ENCODE data around the gene RMP24.
"Not testable (repeated sequence)": the region's sequence is repeated elsewhere in the genome, so short reads cannot be mapped to it uniquely, and the experiment has no call there.

Gene RMP24

DNA sequence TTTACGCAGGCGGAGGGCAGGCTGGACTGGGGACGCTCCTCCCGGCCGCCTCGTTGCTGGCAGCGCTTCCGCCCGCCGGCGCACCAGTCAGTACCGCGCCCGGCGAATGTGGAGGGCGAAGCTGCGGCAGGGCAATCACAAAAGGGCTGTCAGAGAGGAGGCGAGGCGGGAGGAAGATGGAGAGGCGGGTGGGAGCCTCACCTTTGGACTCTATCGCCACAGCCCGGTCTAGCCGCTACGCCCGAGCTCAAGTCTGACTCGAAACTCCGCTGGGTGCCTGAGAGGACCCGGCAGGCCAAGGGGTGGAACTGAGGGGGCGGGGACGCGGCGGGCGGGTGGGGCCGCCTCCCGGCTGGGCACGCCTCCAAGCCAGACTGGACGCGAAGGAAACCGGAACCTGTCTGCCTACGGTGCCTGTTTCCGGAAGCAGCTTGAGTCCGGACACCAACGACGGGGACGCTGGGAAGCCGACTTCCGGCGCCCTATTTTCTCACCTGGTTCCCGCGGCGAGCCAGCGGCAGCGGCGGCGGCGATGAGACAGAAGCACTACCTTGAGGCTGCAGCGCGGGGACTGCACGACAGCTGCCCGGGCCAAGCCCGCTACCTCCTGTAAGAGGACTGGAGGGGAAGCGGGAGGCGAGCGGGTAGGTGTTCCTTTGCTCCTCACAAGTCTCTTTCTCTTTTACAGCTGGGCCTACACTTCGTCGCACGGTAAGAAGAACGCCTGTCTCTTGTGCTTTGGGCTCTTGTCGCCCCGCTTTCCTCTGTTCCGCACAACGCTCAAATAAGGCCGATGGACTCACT is at the start of gene RMP24:
Gene RMP24 (plus strand): TSS at position 483 of the 804 bp plus-strand sequence.
- no peak for FAIRE-seq

DNA sequence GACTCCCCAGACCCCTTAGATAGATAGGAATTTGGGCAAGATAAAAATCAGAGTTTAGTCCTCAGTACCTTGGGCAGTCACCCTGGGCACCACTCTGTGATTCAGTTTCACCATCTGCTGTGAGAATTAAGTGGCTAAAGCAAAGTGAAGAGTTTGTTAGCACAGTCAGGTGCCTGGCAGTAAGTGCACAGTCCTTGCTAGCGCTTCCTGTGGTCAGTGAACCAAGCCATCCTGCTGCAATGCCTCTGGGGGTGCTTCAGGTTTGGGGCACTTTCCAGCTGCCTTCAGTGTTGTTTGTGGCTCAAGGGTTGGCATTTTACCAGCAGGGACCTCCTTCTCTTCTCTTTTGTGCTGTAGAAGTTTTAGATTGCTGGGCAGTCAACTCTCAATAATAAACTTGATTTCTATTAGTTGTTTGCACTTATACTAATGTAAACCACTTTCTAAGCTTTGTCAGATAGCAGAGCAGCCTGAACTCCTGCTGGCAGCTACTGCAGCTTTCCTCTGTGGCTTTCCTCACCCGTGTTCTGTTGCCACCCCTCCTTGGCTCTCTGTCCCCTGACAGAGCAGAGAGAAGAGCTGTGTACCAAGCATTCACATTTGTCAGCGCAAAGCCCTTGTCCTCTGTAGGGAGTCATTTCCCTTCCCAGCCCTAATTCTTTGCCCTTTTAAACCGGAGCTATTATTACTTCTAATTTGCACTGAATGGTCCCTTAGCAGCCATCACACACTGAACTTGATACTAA is 48.4 kb upstream of the RMP24 start:
- FAIRE-seq = no peak

DNA sequence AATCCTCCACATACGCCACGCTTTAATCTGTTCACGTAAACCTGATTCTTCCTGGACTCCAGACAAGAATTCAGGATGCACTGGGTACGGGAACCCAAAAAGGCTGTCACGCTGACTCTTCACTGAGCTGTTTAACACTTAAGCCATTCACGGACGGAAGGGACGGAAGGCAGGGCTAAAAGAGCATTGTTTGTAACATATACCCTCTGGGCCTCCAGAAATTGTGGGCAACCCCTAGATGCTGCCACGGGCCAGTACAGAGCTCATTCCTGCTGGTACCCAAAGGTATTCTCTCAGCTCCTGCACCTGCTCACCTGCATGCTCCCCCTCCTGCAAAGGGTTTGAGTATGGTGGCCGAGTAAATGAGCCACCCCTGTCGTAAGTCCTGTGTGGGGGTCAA is 45.6 kb upstream of the RMP24 start:
- FAIRE-seq = no peak

DNA sequence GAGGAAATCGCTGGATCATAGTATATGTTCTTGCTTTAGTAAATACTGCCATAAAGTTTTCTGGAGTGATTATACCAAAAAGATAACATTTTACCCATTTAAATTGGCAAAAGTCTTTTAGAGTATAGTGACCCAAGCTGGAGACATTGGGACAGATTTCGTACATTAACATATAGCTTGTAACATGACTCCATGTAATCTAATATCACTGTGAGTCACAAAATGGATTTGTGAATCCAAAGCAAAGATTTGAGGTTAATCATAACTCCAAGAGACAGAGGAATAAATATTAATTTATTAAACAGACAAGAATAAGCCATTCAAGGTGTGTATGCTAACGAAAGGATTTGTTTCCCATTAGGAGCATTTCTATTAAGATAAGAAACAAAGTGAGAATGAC is 45.0 kb upstream of the RMP24 start:
- no peak for FAIRE-seq

DNA sequence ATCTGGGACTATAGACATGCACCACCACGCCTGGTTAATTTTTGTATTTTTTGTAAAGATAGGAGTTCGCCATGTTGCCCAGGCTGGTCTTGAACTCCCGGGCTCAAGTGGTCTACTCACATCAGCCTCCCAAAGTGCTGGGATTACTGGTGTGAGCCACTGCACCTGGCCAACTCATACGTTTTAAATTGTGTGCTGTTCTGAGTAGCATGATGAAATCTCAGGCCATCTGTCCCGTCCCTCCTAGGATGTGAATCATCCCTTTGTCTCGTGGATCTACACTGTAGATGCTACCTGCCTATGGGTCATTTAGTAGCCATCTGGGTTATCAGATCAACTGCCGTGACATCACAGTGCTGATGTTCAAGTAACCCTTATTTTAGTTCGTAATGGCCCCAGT is 38.5 kb upstream of the RMP24 start:
- no peak for FAIRE-seq

DNA sequence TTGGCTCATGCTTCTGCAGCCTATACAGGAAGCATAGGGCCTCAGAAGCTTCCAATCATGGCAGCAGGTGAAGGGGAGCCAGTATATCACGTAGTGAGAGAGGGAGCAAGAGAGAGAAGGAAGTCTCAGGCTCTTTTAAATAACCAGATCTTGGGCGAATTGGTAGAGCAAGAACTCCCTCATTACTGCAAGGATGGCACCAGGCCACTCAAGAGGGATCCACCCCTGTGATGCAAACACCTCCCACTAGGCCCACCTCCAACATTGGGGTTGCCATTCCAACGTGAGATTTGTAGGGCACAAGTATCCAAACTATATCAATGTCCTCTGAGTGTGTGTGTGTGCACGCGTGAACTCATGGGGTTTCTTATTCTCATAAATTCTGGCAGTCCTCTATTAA is 37.6 kb upstream of the RMP24 start:
- FAIRE-seq = no peak

DNA sequence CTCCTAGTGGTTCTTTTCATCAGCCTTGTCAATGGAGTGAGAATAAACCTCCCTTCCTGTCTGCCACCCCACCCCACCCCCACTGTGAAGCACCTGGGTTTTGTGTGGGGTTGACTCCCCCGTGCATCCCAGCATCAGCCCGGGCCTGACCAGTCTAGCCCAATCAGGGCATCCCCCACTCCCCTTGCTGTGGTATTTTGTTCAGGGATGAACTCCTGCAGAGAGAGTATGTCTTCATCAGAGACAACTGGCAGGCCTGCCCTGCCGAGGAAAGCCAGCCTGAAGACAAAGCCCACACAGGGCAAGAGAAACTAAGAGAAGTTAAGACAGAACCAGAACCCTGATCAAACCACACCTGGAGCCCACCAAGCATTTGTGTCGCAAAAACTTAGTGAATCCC is 36.7 kb upstream of the RMP24 start:
- no peak for FAIRE-seq

DNA sequence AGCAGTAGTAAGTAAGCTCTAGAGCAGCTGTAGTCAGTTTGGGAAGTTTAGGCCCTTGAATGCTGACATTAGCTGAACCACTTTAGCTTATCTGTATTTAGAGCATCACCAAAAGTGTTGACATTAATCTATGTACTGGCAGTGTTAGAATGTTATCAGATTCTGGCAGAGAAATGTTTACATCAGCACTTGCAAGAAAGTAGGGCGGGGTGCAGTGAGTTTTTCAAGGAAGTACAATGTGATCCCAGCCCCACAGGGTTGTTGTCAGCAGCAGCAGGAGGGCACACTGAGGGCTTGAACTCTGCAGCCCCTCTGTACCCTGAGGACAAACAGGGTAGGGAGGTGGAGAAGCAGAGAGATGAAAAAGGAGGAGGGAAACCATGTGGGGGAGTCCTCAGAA is 35.5 kb upstream of the RMP24 start:
- FAIRE-seq = no peak

DNA sequence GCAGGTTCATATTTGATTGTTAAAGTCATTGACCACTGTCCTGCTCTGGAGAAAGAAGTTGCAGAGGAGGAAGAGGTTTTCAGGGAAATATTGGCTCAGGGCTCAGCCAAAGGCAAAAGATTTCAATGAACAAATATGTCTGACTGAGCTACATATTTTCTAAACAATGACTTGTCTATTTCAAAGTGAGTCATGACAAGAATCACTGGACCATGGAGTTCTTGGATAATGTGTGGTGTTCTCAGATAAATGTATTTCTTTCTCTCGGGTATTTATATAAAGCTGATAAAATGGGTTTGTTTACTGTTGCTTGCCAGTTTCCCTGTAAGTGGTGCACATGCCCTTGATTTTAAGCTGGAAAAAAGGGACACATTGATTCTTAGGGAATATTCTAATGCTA is 34.3 kb upstream of the RMP24 start:
- no peak for FAIRE-seq

DNA sequence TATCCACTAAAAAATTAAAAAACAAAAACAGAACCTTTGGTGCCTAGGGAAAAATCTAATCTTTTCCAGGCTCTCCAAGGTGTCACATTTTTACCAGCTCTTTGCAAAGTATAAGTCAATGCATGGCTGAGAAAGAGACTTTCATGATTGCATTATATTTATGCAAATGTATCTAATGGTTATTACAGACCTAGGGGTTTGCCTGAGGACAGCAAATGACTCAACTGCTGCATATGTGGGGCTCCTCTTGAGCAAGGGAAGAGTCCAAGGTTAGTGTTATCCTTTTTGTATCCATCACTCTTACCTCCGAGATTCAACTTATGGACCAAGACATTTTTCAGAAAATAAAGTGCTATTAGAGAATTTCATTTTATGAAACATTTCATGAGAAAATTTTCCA is 33.9 kb upstream of the RMP24 start:
- no peak for FAIRE-seq

DNA sequence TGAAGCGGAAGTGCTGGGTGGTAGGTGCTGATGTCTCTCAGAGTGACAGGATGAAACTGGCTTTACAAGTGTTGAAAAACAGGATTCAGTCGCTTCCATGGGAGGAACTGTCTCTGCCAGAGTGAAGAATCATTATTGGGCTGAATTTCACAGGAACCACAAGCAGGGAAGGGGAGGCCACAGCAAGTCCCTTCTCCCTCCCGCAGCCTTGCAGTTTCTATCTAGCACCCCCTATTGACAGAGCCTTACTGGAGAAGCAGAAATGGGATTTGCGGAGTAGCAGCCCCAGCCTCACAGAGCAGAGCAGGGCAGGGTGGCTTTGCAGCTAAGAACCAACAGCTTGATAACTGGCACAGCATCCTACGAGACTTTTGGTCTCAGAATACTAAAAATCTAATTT is 33.3 kb upstream of the RMP24 start:
- no peak for FAIRE-seq

DNA sequence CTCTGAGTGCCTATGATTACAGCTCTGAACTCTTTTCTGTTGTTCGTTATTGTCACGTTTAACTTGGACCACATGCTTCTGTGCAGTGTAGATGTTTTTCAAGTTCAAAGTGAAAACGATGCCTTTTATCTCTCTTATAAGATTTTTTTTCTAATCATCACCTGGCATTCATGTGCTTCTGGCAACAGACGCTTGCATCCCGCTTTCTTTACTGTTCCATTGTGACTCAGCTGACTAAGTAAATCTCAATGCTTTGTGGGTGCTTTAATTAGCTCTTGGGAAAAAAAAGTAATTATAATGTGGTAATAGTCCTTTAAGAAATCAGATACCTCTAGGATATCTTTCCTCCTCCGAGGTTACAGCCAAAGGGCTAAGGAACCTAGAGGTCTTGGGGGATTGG is 31.2 kb upstream of the RMP24 start:
- FAIRE-seq = no peak

DNA sequence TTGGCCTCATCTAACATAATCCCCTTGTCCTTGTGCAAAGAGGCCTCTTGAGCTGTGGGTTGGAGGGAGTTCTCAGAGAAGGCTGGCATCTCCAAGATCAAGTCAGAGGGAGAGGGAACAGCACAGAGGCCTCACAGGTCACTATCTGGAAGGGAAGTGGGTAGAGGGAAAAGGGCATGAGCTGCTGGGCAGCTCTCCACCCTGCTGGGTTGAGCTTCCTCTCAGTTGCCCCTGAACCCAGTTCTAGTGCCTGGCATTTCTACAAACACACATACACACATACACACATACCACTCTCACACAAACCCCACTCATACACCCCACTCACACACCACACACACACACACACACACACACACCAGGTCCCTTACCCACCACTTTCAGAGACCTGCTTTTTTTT is 30.3 kb upstream of the RMP24 start:
- no peak for FAIRE-seq

DNA sequence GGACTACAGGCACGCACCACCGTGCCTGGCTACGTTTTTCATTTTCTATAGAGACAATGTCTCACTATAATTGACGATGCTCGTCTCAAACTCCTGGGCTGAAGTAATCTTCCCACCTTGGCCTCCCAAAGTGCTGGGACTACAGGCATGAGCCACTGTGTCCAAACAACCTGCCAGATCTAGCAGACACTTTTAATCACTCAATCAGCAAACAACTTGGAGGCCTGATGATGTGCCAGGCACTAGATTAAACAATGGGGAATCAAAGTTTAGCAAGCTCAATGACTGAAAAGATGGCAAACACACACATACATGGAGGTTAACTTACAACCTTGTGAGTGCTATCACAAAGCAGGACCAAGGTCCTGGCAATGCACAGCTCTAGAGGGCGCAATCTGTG is 29.8 kb upstream of the RMP24 start:
- FAIRE-seq = no peak

DNA sequence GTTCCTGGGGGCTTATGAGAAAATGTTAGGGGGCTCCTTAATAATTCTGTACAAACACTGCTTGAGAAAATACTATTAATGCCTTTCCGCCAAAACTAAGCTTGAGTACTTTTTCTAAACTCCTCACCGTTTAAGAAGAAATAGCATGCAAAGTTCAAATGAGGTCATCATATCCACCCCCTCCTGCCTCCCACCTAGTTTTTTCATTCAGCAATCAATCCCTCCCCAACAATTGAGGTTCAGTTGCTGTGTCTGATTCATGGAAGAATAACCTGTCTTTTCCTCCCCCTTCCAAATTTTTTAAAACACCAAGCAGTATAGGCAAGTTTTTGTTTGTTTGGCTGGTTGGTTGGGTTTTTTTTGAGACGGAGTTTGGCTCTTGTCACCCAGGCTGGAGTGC is 24.4 kb upstream of the RMP24 start:
- no peak for FAIRE-seq

DNA sequence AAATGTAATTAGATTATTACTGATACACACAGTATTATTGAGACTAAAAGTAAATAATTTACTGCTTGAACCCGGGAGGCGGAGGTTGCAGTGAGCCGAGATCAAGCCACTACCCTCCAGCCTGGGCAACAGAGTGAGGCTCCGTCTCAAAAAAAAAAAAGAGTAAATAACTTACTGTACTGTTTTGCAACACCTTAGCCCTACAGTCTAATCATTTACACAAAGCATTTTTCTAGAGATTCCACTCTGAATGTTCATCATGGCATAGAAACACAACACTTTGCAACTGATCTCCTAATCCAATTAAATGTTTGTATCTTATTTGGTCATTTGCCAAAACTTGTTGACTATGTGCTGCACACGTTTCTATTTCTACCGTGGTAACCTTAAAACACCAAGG is 23.4 kb upstream of the RMP24 start:
- no peak for FAIRE-seq

DNA sequence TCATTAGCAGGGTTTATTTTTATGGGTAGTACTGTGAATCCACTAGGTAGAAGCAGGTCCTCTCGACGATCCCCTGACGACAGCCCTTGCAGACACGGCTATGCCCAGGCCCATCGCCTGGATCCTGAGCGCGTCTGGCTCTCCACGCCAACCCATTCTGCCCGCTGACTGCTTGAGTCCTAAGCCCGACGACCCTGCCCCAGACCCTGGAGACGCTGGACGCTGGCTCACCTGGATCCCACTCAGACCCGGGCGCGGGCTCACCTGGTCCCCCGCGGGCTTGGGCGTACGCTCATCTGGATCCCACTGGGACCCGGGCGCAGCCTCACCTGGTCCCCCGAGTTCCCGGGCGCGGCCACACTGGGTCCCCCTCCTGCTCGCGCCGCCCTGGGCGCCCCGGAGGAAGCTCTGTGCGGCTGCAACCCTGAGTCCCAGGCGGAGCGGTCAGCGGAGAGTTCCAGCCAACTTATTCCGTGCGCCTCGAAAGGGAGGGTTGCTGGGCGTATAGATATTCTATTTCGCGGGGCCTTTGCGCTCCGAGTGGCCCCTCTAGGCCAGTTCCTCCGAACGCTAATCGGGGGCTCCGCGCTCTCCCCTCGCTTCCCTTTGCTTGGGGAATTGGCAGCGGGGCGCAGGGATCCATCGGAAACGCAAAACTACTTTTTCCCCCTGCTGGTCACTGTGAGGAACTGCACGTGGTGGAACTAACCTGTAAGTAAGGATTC is 22.4 kb upstream of the RMP24 start:
- FAIRE-seq = no peak

DNA sequence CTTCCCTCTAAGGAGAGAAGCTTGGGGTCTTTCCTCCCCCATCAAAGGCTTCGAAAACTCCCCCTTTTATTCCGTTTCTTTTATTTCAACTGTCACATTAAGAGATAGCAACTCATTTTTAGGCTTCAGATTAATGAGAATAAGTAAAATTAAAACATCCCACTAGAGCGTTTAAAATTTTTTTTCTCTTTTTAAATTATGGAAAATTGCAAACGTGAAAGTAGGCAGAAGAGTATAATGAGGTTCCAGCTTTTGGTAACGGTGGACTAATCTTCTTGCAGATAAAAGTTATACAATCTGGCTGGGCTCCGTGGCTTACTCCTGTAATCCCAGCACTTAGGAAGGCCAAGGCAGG is 21.9 kb upstream of the RMP24 start:
- FAIRE-seq = no peak

DNA sequence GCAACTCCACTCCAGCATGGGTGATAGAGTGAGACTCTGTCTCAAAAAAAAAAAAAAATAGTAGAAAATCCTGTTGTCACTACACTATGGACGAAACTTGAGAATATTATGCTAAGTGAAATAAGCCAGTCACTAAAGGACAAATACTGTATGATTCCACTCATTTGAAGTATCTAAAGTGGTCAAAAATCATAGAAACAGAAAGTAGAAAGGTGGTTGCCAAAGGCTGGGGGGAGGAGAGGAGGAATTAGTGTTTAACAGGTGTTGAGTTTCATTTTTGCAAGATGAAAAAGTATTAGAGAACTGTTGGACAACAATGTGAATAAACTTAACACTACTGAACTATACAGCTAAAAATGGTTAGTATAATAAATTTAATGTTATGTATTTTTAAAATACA is 18.8 kb upstream of the RMP24 start:
- no peak for FAIRE-seq

DNA sequence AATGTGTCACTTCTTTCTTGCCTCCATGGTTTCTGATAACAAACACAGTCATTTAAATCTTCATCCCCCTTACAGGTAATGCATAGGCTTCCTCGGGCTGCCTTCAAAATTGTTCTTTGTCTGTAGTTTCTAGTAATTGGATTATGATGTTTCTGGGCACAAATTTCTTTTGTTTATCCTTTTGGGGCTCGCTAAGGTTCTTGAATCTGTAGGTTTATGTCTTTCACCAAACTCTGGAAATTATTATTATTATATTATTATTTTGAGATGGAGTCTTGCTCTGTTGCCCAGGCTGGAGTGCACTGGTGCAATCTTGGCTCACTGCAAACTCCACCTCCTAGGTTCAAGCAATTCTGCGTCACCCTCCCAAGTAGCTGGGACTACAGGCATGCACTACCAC is 16.3 kb upstream of the RMP24 start:
- FAIRE-seq = no peak

DNA sequence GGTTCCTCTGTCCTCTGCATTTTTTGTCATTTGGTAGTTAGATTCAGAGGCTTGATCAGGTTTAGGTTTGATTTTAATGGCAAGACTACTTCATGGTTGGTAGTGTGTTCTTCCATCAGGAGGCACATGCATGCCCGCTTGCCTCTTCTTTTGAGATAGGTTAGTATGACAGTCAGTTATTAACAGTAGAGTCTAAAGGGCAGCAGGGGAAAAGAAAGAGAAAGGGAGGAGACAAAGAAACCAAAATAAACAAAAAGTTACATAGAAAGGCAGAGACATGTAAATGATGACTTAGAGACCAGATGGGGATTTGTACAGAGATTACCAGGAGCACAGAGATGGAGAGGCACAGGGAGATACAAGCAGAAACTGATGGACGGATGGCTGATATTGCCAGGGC is 10.2 kb upstream of the RMP24 start:
- no peak for FAIRE-seq

DNA sequence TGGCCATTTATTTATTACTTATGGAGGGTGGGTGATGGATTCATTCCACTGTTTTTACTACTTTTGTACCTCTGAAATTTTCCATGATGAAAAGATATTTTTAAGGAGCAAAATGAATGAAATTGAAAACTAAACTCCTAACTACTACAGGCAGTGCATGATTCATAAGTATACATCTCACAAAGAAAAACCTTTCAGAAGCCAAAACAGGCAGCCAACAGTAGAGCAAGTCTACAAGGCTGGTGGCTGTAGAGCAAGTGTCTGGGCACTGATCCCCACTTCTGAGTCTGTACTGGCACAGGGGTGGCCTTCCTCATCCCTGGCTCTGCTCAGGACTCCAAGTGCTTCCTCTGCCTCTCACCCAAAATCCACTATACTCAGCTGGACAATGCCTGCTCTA is 8.2 kb upstream of the RMP24 start:
- FAIRE-seq = no peak

DNA sequence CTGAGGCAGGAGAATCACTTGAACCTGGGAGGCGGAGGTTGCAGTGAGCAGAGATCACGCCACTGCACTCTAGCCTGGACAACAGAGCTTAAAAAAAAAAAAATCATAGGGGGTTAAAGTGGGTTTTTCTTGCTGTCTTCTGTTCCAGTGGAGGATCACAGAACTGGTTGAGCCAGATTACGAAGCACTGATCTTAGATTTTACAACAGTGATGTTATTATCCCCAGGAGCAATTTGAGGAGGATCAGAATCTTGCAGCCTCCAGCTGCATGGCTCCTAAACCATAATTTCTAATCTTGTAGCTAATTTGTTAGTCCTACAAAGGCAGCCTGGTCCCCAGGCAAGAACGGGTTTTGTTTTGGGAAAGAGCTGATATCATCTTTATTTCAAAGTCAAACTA is 4.6 kb upstream of the RMP24 start:
- not testable (repeated sequence) for FAIRE-seq

DNA sequence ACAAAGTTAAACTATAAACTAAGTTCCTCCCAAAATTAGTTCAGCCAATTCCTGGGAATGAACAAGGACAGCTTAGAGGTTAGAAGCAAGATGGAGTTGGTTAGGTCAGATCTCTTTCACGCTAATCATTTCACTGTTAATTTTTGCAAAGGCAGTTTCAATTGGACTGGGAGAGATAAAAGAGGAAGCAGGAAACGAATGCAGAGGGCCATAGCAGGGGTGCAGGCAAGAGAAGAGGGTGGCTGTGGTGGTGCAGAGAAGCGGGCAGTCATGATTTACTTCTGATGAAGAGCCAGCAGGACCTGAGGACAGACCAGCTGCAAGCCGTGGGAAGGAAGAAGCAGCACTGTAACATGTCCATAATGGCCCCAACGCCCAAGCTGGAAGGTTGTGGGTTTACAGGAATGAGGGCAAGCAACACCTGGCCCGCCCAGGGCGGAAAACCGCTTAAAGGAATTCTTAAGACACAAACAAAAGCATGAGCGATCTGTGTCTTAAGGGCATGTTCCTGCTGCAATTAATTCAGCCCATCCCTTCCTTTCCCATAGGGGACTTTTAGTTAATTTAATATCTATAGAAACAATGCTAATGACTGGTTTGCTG is 4.1 kb upstream of the RMP24 start:
- peak; percentile 97 for FAIRE-seq
